Measurements from ENCODE around the gene STOM.

Gene STOM

DNA sequence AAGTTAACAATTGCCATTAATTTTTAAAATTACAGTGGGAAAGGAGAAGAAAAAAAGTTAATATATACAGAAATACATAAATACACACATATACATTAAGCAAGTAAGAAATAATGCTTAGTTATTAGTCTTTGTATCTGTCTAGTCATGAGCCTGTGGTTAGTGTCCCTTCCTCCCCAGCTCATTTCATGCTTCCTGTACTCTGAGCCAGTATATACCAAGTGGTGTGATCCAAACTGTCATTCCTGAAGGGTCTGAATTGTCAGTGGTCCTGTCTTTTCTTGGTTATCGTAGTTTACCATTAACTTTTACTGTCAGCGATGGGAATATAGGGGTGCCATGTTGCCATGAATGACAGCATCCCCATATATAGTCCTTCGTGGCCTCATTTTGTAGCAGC is 24.2 kb upstream of the STOM start:
- FAIRE-seq (no peak), DNase-seq (ENCODE audit: insufficient read length, low spot score) (no peak)
- TF ChIP-seq PAX5 (IDR thresholded peaks at IDR 0.05; ENCODE audit: insufficient read depth, low read length, severe bottlenecking) (no peak), TAF1 (IDR thresholded peaks at IDR 0.05; ENCODE audit: low read depth, low read length) (no peak), SPI1 (IDR thresholded peaks at IDR 0.05; ENCODE audit: low read depth, low read length) (no peak), POLR2A (IDR thresholded peaks at IDR 0.05; ENCODE audit: low read depth, low read length) (no peak)

DNA sequence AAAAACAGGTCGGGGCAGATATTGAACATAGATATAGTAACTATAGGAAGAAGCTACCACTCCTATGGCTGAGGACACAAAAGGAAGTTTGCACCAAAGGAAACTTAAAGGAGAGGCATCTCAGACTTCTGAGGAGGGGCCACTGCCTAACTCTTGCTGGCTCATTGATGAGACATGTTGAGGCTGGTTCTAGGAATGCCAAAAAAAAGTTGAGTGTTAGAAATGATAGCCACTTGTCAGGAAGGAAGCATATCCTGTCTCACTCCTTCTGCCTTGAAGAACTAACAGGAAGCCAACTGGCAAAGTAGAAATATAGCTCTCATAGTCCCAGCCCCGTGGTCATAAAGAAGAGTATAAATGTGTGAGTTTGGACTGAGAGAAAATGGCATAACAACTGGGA is 23.3 kb upstream of the STOM start:
- TF ChIP-seq POLR2AphosphoS5 (IDR thresholded peaks at IDR 0.05; ENCODE audit: low read depth, low read length) (no peak), POU2F2 (IDR thresholded peaks at IDR 0.05; ENCODE audit: low read depth, low read length) (no peak), PAX5 (IDR thresholded peaks at IDR 0.05; ENCODE audit: insufficient read depth, low read length, severe bottlenecking) (no peak), POLR2A (IDR thresholded peaks at IDR 0.05; ENCODE audit: low read depth, low read length) (no peak), TAF1 (IDR thresholded peaks at IDR 0.05; ENCODE audit: low read depth, low read length) (no peak)
- DNase-seq (ENCODE audit: insufficient read length, low spot score) (no peak), FAIRE-seq (no peak)

DNA sequence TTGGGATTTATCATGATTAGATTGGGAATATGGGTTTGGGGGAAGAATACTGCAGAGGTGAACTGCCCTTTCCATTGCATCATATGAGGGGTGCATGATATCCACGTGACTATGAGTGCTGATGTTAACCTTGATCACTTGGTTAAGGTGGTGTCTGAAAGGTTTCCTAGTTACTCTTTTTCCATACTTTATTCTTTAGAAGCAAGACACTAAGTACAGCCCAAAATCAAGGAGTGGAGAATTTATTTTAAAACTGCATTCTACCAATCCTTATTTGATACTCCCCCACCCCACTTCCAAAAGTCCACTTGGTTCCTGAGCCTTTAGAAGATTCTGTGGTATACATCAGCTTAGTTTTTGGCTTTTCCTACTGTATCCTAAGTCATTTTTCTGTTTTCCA is 20.3 kb upstream of the STOM start:
- DNase-seq (ENCODE audit: insufficient read length, low spot score) = no peak
- TF ChIP-seq POU2F2 (IDR thresholded peaks at IDR 0.05; ENCODE audit: low read depth, low read length) (no peak), TAF1 (IDR thresholded peaks at IDR 0.05; ENCODE audit: low read depth, low read length) (no peak), POLR2A (IDR thresholded peaks at IDR 0.05; ENCODE audit: low read depth, low read length) (no peak)
- no peak for FAIRE-seq

DNA sequence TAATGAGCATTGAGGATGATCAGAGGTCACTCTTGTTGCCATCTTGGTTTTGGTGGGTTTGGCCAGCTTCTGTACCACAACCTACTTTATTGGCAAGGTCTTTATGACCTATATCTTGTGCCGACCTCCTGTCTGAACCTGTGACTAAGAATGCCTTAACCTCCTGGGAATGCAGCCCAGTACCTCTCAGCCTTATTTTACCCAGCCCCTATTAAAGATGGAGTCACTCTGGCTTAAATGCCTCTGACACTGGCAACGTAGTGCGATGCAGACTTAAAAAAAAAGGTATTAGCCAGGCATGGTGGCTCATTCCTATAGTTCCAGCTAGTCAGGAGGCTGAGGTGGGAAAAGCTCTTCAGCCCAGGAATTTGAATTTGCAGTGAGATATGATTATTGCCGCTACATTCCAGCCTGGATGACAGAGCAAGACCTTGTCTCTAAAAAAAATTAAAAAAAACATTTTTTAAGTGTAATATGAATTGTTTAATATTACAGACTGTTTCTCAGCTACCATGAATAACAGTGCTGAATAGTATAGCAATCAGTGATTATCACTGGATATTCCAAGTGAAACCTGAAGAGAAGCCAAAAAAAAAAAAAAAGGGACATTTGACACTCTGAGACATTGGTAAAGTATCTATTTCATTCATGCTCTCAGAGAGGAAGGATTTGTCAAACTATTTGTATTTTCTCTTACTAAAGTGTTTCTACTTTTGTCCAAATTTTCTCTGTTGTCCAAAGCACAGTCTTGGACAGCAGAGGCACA is 18.3 kb upstream of the STOM start:
- DNase-seq (ENCODE audit: insufficient read length, low spot score) (no peak), FAIRE-seq (no peak)
- no peak for TF ChIP-seq POLR2A (IDR thresholded peaks at IDR 0.05; ENCODE audit: low read depth, low read length)
- TF ChIP-seq TAF1 (IDR thresholded peaks at IDR 0.05; ENCODE audit: low read depth, low read length) = no peak
- TF ChIP-seq SPI1 (IDR thresholded peaks at IDR 0.05; ENCODE audit: low read depth, low read length) = no peak
- no peak for TF ChIP-seq PAX5 (IDR thresholded peaks at IDR 0.05; ENCODE audit: insufficient read depth, low read length, severe bottlenecking)
- no peak for TF ChIP-seq POLR2AphosphoS5 (IDR thresholded peaks at IDR 0.05; ENCODE audit: low read depth, low read length)

DNA sequence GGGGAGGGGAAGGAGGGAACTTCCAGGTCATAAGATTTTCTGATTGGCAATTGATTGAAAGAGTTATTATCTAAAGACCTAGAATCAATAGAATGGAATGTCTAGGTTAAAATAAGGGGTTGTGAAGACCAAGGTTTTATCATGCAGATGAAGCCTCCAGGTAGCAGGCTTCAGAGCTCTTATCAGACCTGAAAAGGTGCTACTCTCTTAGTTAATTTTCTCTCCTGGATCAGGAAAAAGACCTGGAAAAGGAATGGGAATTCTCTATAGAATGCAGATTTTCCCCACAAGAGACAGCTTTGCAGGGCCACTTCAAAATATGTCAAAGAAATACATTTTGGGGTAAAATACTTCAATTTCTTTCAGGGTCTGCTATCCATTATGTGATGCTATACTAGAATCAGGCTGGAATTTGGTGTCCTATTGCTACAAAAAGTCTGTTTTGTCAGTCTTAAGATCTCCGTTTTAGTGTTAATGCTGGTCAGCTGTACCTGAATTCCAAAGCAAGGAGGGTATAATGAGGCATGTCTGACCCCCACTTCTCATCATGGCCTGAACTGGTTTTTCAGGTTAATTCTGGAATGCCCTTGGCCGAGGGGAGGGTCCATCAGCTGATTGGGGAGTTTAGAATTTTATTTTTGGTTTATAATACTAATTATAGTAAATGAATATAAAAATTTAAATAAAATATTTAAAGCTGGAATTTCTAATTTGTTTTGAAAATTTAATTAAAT is 16.6 kb upstream of the STOM start:
- no peak for DNase-seq (ENCODE audit: insufficient read length, low spot score)
- no peak for TF ChIP-seq SPI1 (IDR thresholded peaks at IDR 0.05; ENCODE audit: low read depth, low read length)
- FAIRE-seq = no peak

DNA sequence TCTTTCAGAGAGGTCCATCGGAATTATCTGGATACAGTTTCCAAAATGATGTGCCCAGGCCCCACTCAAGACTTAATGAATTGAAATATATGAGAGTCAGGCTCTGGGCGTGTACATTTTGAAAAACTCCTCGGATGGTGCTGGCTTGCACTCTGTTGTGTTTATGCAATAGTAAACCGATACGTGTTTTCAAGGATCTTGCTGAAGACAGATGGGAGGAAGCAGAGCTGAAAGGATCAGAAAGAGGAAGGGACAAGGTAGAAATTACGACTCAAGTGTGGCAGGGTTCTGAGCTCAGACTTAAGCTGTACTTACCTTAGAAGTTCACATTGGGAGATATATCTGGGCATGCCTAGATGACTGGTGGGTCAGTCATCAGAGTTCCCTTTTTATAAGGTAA is 13.7 kb upstream of the STOM start:
- FAIRE-seq (no peak), DNase-seq (ENCODE audit: insufficient read length, low spot score) (no peak)
- TF ChIP-seq POLR2A (IDR thresholded peaks at IDR 0.05; ENCODE audit: low read depth, low read length) = no peak
- TF ChIP-seq POU2F2 (IDR thresholded peaks at IDR 0.05; ENCODE audit: low read depth, low read length) = no peak
- no peak for TF ChIP-seq PAX5 (IDR thresholded peaks at IDR 0.05; ENCODE audit: insufficient read depth, low read length, severe bottlenecking)
- TF ChIP-seq POLR2AphosphoS5 (IDR thresholded peaks at IDR 0.05; ENCODE audit: low read depth, low read length) = no peak
- TF ChIP-seq SPI1 (IDR thresholded peaks at IDR 0.05; ENCODE audit: low read depth, low read length) = no peak
- TF ChIP-seq TAF1 (IDR thresholded peaks at IDR 0.05; ENCODE audit: low read depth, low read length) = no peak

DNA sequence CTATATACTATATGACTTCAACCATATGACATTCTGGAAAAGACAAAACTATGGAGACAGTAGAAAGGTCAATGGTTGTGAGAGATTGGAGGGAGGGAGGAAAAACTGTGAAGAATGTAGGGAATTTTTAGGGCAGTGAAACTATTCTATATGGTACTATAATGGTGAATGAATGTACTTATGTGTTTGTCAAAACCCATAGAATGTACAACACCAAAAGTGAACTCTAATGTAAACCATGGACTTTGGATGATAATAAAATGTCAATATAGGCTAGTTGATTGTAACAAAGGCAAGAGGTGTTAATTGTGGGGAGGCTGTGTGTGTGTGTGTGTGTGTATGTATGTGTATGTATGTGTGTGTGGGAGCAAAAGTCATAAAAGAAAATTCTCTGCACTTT is 10.8 kb upstream of the STOM start:
- TF ChIP-seq PAX5 (IDR thresholded peaks at IDR 0.05; ENCODE audit: insufficient read depth, low read length, severe bottlenecking) (no peak), POU2F2 (IDR thresholded peaks at IDR 0.05; ENCODE audit: low read depth, low read length) (no peak), TAF1 (IDR thresholded peaks at IDR 0.05; ENCODE audit: low read depth, low read length) (no peak), POLR2A (IDR thresholded peaks at IDR 0.05; ENCODE audit: low read depth, low read length) (no peak)
- FAIRE-seq (no peak), DNase-seq (ENCODE audit: insufficient read length, low spot score) (no peak)

DNA sequence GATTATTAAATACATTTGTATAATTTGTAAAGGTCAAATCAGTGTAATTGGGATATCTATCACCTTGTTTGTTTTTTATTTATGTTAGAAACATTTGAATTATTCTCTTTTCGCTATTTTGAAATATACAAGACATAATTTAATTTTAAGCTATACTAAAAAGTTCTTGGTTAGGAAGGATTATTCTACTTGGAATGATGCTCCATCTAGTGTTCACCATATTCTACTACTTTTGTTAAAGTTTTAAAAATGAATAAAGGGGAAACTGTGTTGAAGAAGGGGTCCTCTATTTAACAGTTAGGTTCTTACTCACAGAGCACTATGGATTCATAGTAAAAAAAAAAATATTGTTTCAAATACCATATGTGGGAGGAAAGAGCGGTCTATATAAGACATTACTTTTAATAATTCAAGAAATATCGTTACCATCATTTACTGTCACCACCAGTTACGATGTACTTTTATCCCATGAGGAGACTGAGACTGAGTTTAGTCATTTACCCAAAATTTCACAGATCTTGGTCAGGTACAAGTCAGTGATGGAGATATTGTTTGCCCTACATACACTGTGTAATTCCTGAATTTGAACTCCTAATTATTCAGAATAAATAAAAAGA is 6.3 kb upstream of the STOM start:
- no peak for DNase-seq (ENCODE audit: insufficient read length, low spot score)
- TF ChIP-seq PAX5 (IDR thresholded peaks at IDR 0.05; ENCODE audit: insufficient read depth, low read length, severe bottlenecking) = no peak
- no peak for TF ChIP-seq POU2F2 (IDR thresholded peaks at IDR 0.05; ENCODE audit: low read depth, low read length)
- no peak for TF ChIP-seq TAF1 (IDR thresholded peaks at IDR 0.05; ENCODE audit: low read depth, low read length)
- TF ChIP-seq POLR2A (IDR thresholded peaks at IDR 0.05; ENCODE audit: low read depth, low read length) = no peak
- TF ChIP-seq POLR2AphosphoS5 (IDR thresholded peaks at IDR 0.05; ENCODE audit: low read depth, low read length) = no peak
- no peak for TF ChIP-seq SPI1 (IDR thresholded peaks at IDR 0.05; ENCODE audit: low read depth, low read length)
- no peak for FAIRE-seq

DNA sequence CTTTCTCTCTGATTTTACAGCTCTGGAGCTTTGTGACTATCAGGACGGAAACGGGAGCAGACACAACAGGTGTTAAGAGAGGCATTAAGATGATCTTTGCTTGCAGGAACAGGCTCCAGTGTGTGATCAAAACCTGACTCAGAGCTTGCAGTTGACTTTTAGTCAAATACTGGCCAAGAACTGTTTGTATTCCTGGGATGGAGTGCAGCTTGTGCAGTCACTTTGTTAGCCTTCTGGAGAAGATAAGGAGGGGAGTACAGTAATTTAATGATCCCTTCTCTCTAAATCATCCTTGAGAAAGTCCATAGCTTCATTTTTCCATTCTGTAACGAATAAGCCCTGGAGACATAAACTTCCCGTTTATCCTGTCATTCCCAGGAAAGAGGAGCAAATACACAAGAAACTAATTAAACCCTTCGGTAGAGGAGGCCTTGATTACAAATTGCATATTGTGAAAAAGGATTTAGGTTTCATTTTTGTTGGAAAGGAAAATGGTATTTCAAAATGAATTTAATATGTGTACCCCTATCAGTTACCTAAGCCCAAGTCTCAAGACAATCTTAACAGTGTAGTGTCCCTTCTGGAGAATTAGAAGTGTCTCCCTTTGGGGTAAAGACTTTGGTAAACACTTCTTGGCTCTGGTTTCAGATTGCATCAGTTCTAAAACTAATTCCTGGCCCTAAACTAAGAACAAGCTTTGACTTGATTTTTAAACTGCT is 3.1 kb upstream of the STOM start:
- DNase-seq (ENCODE audit: insufficient read length, low spot score) = no peak
- TF ChIP-seq POLR2A (IDR thresholded peaks at IDR 0.05; ENCODE audit: low read depth, low read length) = no peak
- TF ChIP-seq PAX5 (IDR thresholded peaks at IDR 0.05; ENCODE audit: insufficient read depth, low read length, severe bottlenecking) = no peak
- no peak for TF ChIP-seq SPI1 (IDR thresholded peaks at IDR 0.05; ENCODE audit: low read depth, low read length)
- FAIRE-seq = no peak

All from GM12891 (cell line).